SK-N-SH (cell line): ENCODE measurements around the gene POU6F1. TPM values are rescaled to one million over a fixed set of nuclear protein-coding genes. Genes with fewer than 3 reads are reported as not detected.

ENCODE experiments used
- CTCF ChIA-PET: fragments of 300-600, 350-600 bp; formaldehyde crosslinking; extraction: SDS; loops from one replicate; lab custom pipeline; 2021; lab: Yijun Ruan, JAX
- POLR2A ChIA-PET: fragments of 350-600 bp; sonication (Branson Sonifier 250); formaldehyde crosslinking; extraction: SDS; loops from one replicate; lab custom pipeline; 2020; ENCODE audit warnings: antibody characterized with exemption, inconsistent platforms; lab: Yijun Ruan, JAX
- DNase-seq: peaks from one replicate; pipeline ENCODE4 v3.0.0; 2012
- H2AFZ ChIP-seq: fragments of 200-600 bp; sonication (generic); 2 replicates; pipeline ENCODE4 v1.8.1; 2016; ENCODE audit warnings: antibody characterized with exemption, mild to moderate bottlenecking, low read depth
- H3F3A ChIP-seq: fragments of 200-600 bp; sonication (generic); replicated peaks from 2 replicates; pipeline ENCODE3; 2016; ENCODE audit warnings: antibody characterized with exemption, mild to moderate bottlenecking; ENCODE audit not compliant: insufficient read depth
- H3K27ac ChIP-seq, 2 experiments: fragments of 200-500 bp in 1 of 2; fragments of 200-600 bp in 1 of 2; sonication (Bioruptor generic) in 1 of 2; sonication (generic), shearing (Covaris generic) in 1 of 2; 2 replicates each; pipeline versions ENCODE4 v1.5.1 to v1.6.1; 2014 to 2016; ENCODE audit warnings: low read depth in 2 of 2, inconsistent platforms in 1 of 2, low read length in 1 of 2, mild to moderate bottlenecking in 1 of 2, mixed read lengths in 1 of 2
- H3K27me3 ChIP-seq: fragments of 200-600 bp; sonication (generic), shearing (Covaris generic); 2 replicates; pipeline ENCODE4 v1.6.1; 2016; ENCODE audit warnings: mixed run types; ENCODE audit not compliant: insufficient read depth
- H3K36me3 ChIP-seq, 2 experiments: fragments of 200-500 bp in 1 of 2; fragments of 200-600 bp in 1 of 2; sonication (Bioruptor generic) in 1 of 2; sonication (generic) in 1 of 2; replicated peaks in 1 of 2; 2 replicates each; pipeline versions ENCODE3 to v1.5.1; 2014 to 2016; ENCODE audit warnings: low read length in 1 of 2, mild to moderate bottlenecking in 1 of 2; ENCODE audit not compliant: insufficient read depth in 2 of 2, control insufficient read depth in 1 of 2
- H3K4me1 ChIP-seq, 2 experiments: fragments of 200-500 bp in 1 of 2; fragments of 200-600 bp in 1 of 2; sonication (Bioruptor generic) in 1 of 2; sonication (generic), shearing (Covaris generic) in 1 of 2; 2 replicates each; pipeline versions ENCODE4 v1.5.1 to v1.6.1; 2014 to 2016; ENCODE audit warnings: low read depth in 1 of 2, low read length in 1 of 2, mixed run types in 1 of 2; ENCODE audit not compliant: insufficient read depth in 2 of 2, control insufficient read depth in 1 of 2
- H3K4me2 ChIP-seq: fragments of 200-600 bp; sonication (generic), shearing (Covaris generic); 2 replicates; pipeline ENCODE4 v1.6.1; 2017; ENCODE audit warnings: mixed run types
- H3K4me3 ChIP-seq, 2 experiments: fragments of 200-500 bp in 1 of 2; fragments of 200-600 bp in 1 of 2; sonication (Bioruptor generic) in 1 of 2; sonication (generic), shearing (Covaris generic) in 1 of 2; 2 replicates each; pipeline versions ENCODE4 v1.5.1 to v1.8.1; 2014 to 2016; ENCODE audit warnings: low read depth in 2 of 2, inconsistent platforms in 1 of 2, low read length in 1 of 2, mild to moderate bottlenecking in 1 of 2, mixed read lengths in 1 of 2, moderate library complexity in 1 of 2
- H3K79me2 ChIP-seq: fragments of 200-600 bp; sonication (generic); 2 replicates; pipeline ENCODE4 v1.8.1; 2017; ENCODE audit warnings: mild to moderate bottlenecking; ENCODE audit not compliant: insufficient read depth
- H3K9ac ChIP-seq: fragments of 200-600 bp; sonication (generic); 2 replicates; pipeline ENCODE4 v1.6.1; 2017; ENCODE audit warnings: mixed run types
- H3K9me2 ChIP-seq: fragments of 200-600 bp; sonication (generic); 2 replicates; pipeline ENCODE4 v1.6.1; 2017; ENCODE audit warnings: mixed run types
- H3K9me3 ChIP-seq: fragments of 200-600 bp; sonication (generic); 2 replicates; pipeline ENCODE4 v1.6.1; 2017; ENCODE audit warnings: mixed run types, mild to moderate bottlenecking, moderate library complexity
- H4K20me1 ChIP-seq: fragments of 200-600 bp; sonication (generic); 2 replicates; pipeline ENCODE4 v1.6.1; 2017; ENCODE audit warnings: mild to moderate bottlenecking, mixed run types; ENCODE audit not compliant: insufficient read depth
- ELF1 ChIP-seq: IDR thresholded peaks from 2 replicates; pipeline ENCODE4 v1.4.0; 2012
- EP300 ChIP-seq, 2 experiments: IDR thresholded peaks; 2 replicates each; pipeline versions ENCODE4 v1.4.0 to v1.6.1; 2012; ENCODE audit warnings: borderline replicate concordance in 1 of 2, low read depth in 1 of 2, low read length in 1 of 2
- EZH2phosphoT487 ChIP-seq: fragments of 200-600 bp; sonication (generic); IDR thresholded peaks from 2 replicates; pipeline ENCODE4 v1.6.1; 2017; ENCODE audit warnings: low read depth, mixed run types, mild to moderate bottlenecking, antibody characterized with exemption, moderate library complexity, borderline replicate concordance
- FOXJ3 ChIP-seq: sonication (generic); formaldehyde crosslinking; IDR thresholded peaks from 2 replicates; pipeline ENCODE4 v1.5.1; 2020; ENCODE audit warnings: mild to moderate bottlenecking, missing genetic modification reagents
- FOXM1 ChIP-seq: IDR thresholded peaks from 2 replicates; pipeline ENCODE4 v1.4.0; 2012; ENCODE audit warnings: low read depth, mild to moderate bottlenecking
- GABPA ChIP-seq: IDR thresholded peaks from 2 replicates; pipeline ENCODE4 v1.4.0; 2012; ENCODE audit warnings: low read depth, mild to moderate bottlenecking
- GATA2 ChIP-seq: sonication (generic); formaldehyde crosslinking; IDR thresholded peaks from 2 replicates; pipeline ENCODE4 v1.5.0; 2020; ENCODE audit warnings: mild to moderate bottlenecking, missing genetic modification reagents
- IRF3 ChIP-seq: fragments of 150-350 bp; IDR thresholded peaks from 2 replicates; pipeline ENCODE4 v1.6.1; 2016; ENCODE audit warnings: mild to moderate bottlenecking, low read depth, low read length
- JUND ChIP-seq: IDR thresholded peaks from 2 replicates; pipeline ENCODE4 v1.4.0; 2012
- MEF2A ChIP-seq: IDR thresholded peaks from 2 replicates; pipeline ENCODE4 v1.4.0; 2012; ENCODE audit warnings: low read depth, borderline replicate concordance
- NFIC ChIP-seq: IDR thresholded peaks from 2 replicates; pipeline ENCODE4 v1.4.0; 2012; ENCODE audit warnings: borderline replicate concordance
- NRF1 ChIP-seq: IDR thresholded peaks from 2 replicates; pipeline ENCODE4 v1.6.1; 2012; ENCODE audit warnings: low read depth, mild to moderate bottlenecking, low read length
- PBX3 ChIP-seq: IDR thresholded peaks from 2 replicates; pipeline ENCODE4; 2012
- POLR2AphosphoS5 ChIP-seq: IDR thresholded peaks from 2 replicates; pipeline ENCODE4 v1.6.1; 2012; ENCODE audit warnings: low read depth, low read length
- RAD21 ChIP-seq: IDR thresholded peaks from 2 replicates; pipeline ENCODE4 v1.6.1; 2012; ENCODE audit warnings: mild to moderate bottlenecking, low read length
- RCOR1 ChIP-seq: fragments of 150-350 bp; IDR thresholded peaks from 2 replicates; pipeline ENCODE4 v1.6.1; 2017; ENCODE audit warnings: antibody characterized with exemption, low read length
- SMC3 ChIP-seq: IDR thresholded peaks from 2 replicates; pipeline ENCODE4 v1.6.1; 2012; ENCODE audit warnings: low read depth, low read length, improper control_type of control experiment
- TAF1 ChIP-seq: IDR thresholded peaks from 2 replicates; pipeline ENCODE4 v1.6.1; 2012; ENCODE audit warnings: low read depth, mild to moderate bottlenecking, low read length, moderate library complexity, borderline replicate concordance
- TEAD4 ChIP-seq: IDR thresholded peaks from 2 replicates; pipeline ENCODE4 v1.4.0; 2012; ENCODE audit warnings: mild to moderate bottlenecking, borderline replicate concordance; ENCODE audit not compliant: insufficient read depth
- USF2 ChIP-seq: fragments of 150-350 bp; IDR thresholded peaks from 2 replicates; pipeline ENCODE4 v1.6.1; 2017; ENCODE audit warnings: antibody characterized with exemption, low read length, low read depth, borderline replicate concordance
- YY1 ChIP-seq: IDR thresholded peaks from 2 replicates; pipeline ENCODE4 v1.4.0; 2012; ENCODE audit warnings: low read depth, mild to moderate bottlenecking
- WGBS: methylation state at CpG from one replicate; pipeline ENCODE4 v1.1.6; 2017; ENCODE audit warnings: low lambda C conversion rate; 5-methylcytosine and 5-hydroxymethylcytosine counted together
- polyA plus RNA-seq, 3 experiments: library from polyadenylated mRNA; depleted of rRNA; stranded (reverse); fragments of >200 nt; gene quantifications; 2 replicates each; pipeline ENCODE4 v1.2.3, GENCODE V29; 2012

Gene POU6F1
- polyA plus RNA-seq, 1 of the 3 experiments (the other 2 are of a cell fraction), result 1.9 TPM

- CTCF ChIA-PET, result no interaction called here
These were observed 15.1 kb downstream of the POU6F1 start for GRCh38 chr12:51202718-51203117.

GRCh38 chr12:51200806-51201205 lies 17.1 kb downstream of the POU6F1 start:
- Histone ChIP-seq H3K9me2 (no peaks in the 10 kb centered on the region), H2AFZ (no peak overlapping the region), H3K4me2 (no peak overlapping the region), H3K27me3 (no peaks in the 10 kb centered on the region), H3K9ac (no peak overlapping the region), H3K9me3 (no peaks in the 10 kb centered on the region), H3K4me1 (no peaks in the 10 kb centered on the region), H3K4me3 (no peak overlapping the region), H3K79me2 (no peaks in the 10 kb centered on the region), H4K20me1 (no peaks in the 10 kb centered on the region), H3K36me3 (no peaks in the 10 kb centered on the region), H3K27ac (no peak overlapping the region), H3F3A (no peaks in the 10 kb centered on the region)
- ChIA-PET POLR2A (no interaction called here), CTCF (no interaction called here)
- DNase-seq, result no peak
- no peak for TF ChIP-seq PBX3
- TF ChIP-seq NRF1, result no peak
- no peak for TF ChIP-seq EZH2phosphoT487
- no peak for TF ChIP-seq GATA2 (CRISPR knock-in tag)
- TF ChIP-seq YY1, result no peak
- 94% methylated on average over 9 of the region's 9 CpGs for WGBS

More at GRCh38 chr12:51202718-51203117, 15.1 kb downstream of the POU6F1 start:
- H3K4me3 ChIP-seq, result no peak overlapping the region
- no peaks in the 10 kb centered on the region for H3K9me2 ChIP-seq
- H4K20me1 ChIP-seq, result no peaks in the 10 kb centered on the region
- TF ChIP-seq EP300 (IDR thresholded peaks at IDR 0.05; ENCODE audit: borderline replicate concordance in 1 of 2, low read depth in 1 of 2, low read length in 1 of 2) (no peak), POLR2AphosphoS5 (no peak), TEAD4 (no peak)
- no peak overlapping the region for H3K4me2 ChIP-seq
- H2AFZ ChIP-seq, result no peak overlapping the region
- H3K9ac ChIP-seq, result no peak overlapping the region
- H3K79me2 ChIP-seq, result no peaks in the 10 kb centered on the region
- DNase-seq, result no peak
- no peaks in the 10 kb centered on the region for H3K4me1 ChIP-seq
- 84% methylated on average over 5 of the region's 5 CpGs for WGBS
- H3K36me3 ChIP-seq, result no peaks in the 10 kb centered on the region
- no peak overlapping the region for H3K27ac ChIP-seq
- no peaks in the 10 kb centered on the region for H3K27me3 ChIP-seq
- POLR2A ChIA-PET, result no interaction called here
- H3K9me3 ChIP-seq, result no peaks in the 10 kb centered on the region
- H3F3A ChIP-seq, result no peaks in the 10 kb centered on the region

GRCh38 chr12:51200156-51200555 lies 17.7 kb downstream of the POU6F1 start:
- no peak overlapping the region for H3K4me3 ChIP-seq
- H3K4me2 ChIP-seq, result no peak overlapping the region
- no peaks in the 10 kb centered on the region for H3F3A ChIP-seq
- H3K36me3 ChIP-seq, result no peaks in the 10 kb centered on the region
- no peaks in the 10 kb centered on the region for H3K79me2 ChIP-seq
- CTCF ChIA-PET, result interaction anchor here (1.5 kb wide), 1 partner anchor 18 kb away, joined by 4 read pairs; the partner anchor contains the start of gene POU6F1
- no peak overlapping the region for H2AFZ ChIP-seq
- 91% methylated on average over 7 of the region's 7 CpGs for WGBS
- no peak overlapping the region for H3K27ac ChIP-seq
- POLR2A ChIA-PET, result no interaction called here
- no peaks in the 10 kb centered on the region for H3K27me3 ChIP-seq
- H3K9ac ChIP-seq, result no peak overlapping the region
- no peaks in the 10 kb centered on the region for H3K4me1 ChIP-seq
- H3K9me3 ChIP-seq, result no peaks in the 10 kb centered on the region
- H4K20me1 ChIP-seq, result no peaks in the 10 kb centered on the region
- no peak for DNase-seq
- TF ChIP-seq TAF1 (no peak), USF2 (no peak), EP300 (IDR thresholded peaks at IDR 0.05; ENCODE audit: borderline replicate concordance in 1 of 2, low read depth in 1 of 2, low read length in 1 of 2) (no peak), GABPA (no peak), RAD21 (no peak), JUND (no peak), RCOR1 (no peak), ELF1 (no peak), NRF1 (no peak), SMC3 (no peak), YY1 (no peak), FOXM1 (no peak), FOXJ3 (CRISPR knock-in tag) (no peak), NFIC (no peak), IRF3 (no peak), POLR2AphosphoS5 (no peak), MEF2A (no peak)
- no peaks in the 10 kb centered on the region for H3K9me2 ChIP-seq
